ENCODE measurements around the gene SLC44A5.
"Not testable (repeated sequence)": the region's sequence is repeated elsewhere in the genome, so short reads cannot be mapped to it uniquely, and the experiment has no call there.

SLC44A5 gene

GRCh38 chr1:75375476-75376447, 235.2 kb downstream of the SLC44A5 start:
- DNase-seq (ENCODE audit: low spot score in 2 of 2); H3K27me3 Mint-ChIP-seq; H3K36me3 Mint-ChIP-seq; H3K27ac Mint-ChIP-seq; H3K4me3 Mint-ChIP-seq; H3K9me3 Mint-ChIP-seq; H3K4me1 Mint-ChIP-seq; ATAC-seq (ENCODE audit: low read depth): not testable (repeated sequence)

GRCh38 chr1:75373542-75374159, 237.3 kb downstream of the SLC44A5 start:
- Mint-ChIP-seq H3K36me3 (no peaks in the 10 kb centered on the region), H3K27me3 (peaks cover 1% of the 10 kb centered on the region), H3K4me3 (no peak overlapping the region), H3K9me3 (no peaks in the 10 kb centered on the region), H3K27ac (no peak overlapping the region), H3K4me1 (no peaks in the 10 kb centered on the region)
- DNase-seq (ENCODE audit: low spot score in 2 of 2) (no peak), ATAC-seq (ENCODE audit: low read depth) (no peak)

GRCh38 chr1:75366595-75366994, 244.3 kb downstream of the SLC44A5 start:
- H3K27ac Mint-ChIP-seq, result no peak overlapping the region
- H3K9me3 Mint-ChIP-seq, result peaks cover 5% of the 10 kb centered on the region
- ATAC-seq (ENCODE audit: low read depth) (no peak), DNase-seq (ENCODE audit: low spot score in 2 of 2) (no peak)
- no peaks in the 10 kb centered on the region for H3K4me1 Mint-ChIP-seq
- no peaks in the 10 kb centered on the region for H3K27me3 Mint-ChIP-seq
- H3K4me3 Mint-ChIP-seq, result no peak overlapping the region
- no peaks in the 10 kb centered on the region for H3K36me3 Mint-ChIP-seq

- Mint-ChIP-seq H3K4me1 (peaks cover 2% of the 10 kb centered on the region), H3K9me3 (peaks cover 4% of the 10 kb centered on the region), H3K27ac (no peak overlapping the region), H3K36me3 (no peaks in the 10 kb centered on the region), H3K4me3 (no peak overlapping the region), H3K27me3 (no peaks in the 10 kb centered on the region)
- ATAC-seq (ENCODE audit: low read depth), result no peak
- no peak for DNase-seq (ENCODE audit: low spot score in 2 of 2)
These were observed 249.7 kb downstream of the SLC44A5 start for GRCh38 chr1:75361260-75361659.

GRCh38 chr1:75354267-75354666, 256.6 kb downstream of the SLC44A5 start:
- not testable (repeated sequence) for H3K27me3 Mint-ChIP-seq, H3K27ac Mint-ChIP-seq

GRCh38 chr1:75353051-75353450, 257.9 kb downstream of the SLC44A5 start:
- no peak for DNase-seq (ENCODE audit: low spot score in 2 of 2)
- H3K4me3 Mint-ChIP-seq, result no peak overlapping the region
- no peak overlapping the region for H3K27ac Mint-ChIP-seq
- ATAC-seq (ENCODE audit: low read depth), result no peak
- H3K27me3 Mint-ChIP-seq, result no peaks in the 10 kb centered on the region
- peaks cover 2% of the 10 kb centered on the region for H3K36me3 Mint-ChIP-seq
- peaks cover 2% of the 10 kb centered on the region for H3K4me1 Mint-ChIP-seq
- H3K9me3 Mint-ChIP-seq, result peaks cover 3% of the 10 kb centered on the region

More at GRCh38 chr1:75354267-75354666, 256.6 kb downstream of the SLC44A5 start:
- not testable (repeated sequence) for H3K4me1 Mint-ChIP-seq; H3K9me3 Mint-ChIP-seq; H3K36me3 Mint-ChIP-seq; DNase-seq (ENCODE audit: low spot score in 2 of 2); ATAC-seq (ENCODE audit: low read depth); H3K4me3 Mint-ChIP-seq

GRCh38 chr1:75345538-75346292, 265.2 kb downstream of the SLC44A5 start:
- peaks cover 8% of the 10 kb centered on the region for H3K4me1 Mint-ChIP-seq
- no peak for ATAC-seq (ENCODE audit: low read depth)
- H3K27me3 Mint-ChIP-seq, result no peaks in the 10 kb centered on the region
- no peak overlapping the region for H3K27ac Mint-ChIP-seq
- no peak for DNase-seq (ENCODE audit: low spot score in 2 of 2)
- H3K9me3 Mint-ChIP-seq, result peaks cover 6% of the 10 kb centered on the region
- no peak overlapping the region for H3K4me3 Mint-ChIP-seq
- H3K36me3 Mint-ChIP-seq, result peaks cover 2% of the 10 kb centered on the region

- no peak for DNase-seq (ENCODE audit: low spot score in 2 of 2)
- Mint-ChIP-seq H3K9me3 (peaks cover 2% of the 10 kb centered on the region), H3K4me1 (peaks cover 26% of the 10 kb centered on the region), H3K4me3 (no peak overlapping the region), H3K36me3 (no peaks in the 10 kb centered on the region), H3K27me3 (no peaks in the 10 kb centered on the region), H3K27ac (no peak overlapping the region)
- ATAC-seq (ENCODE audit: low read depth), result no peak
These were observed 268.1 kb downstream of the SLC44A5 start for GRCh38 chr1:75342786-75343185.

- Mint-ChIP-seq H3K27ac (no peak overlapping the region), H3K4me1 (peaks cover 28% of the 10 kb centered on the region), H3K27me3 (no peaks in the 10 kb centered on the region), H3K36me3 (no peaks in the 10 kb centered on the region), H3K9me3 (no peaks in the 10 kb centered on the region), H3K4me3 (no peak overlapping the region)
- DNase-seq (ENCODE audit: low spot score in 2 of 2) (peak in 1 of 2 donors; percentile 1), ATAC-seq (ENCODE audit: low read depth) (peak; percentile 74)
These were observed 269.4 kb downstream of the SLC44A5 start for GRCh38 chr1:75341537-75341936.

GRCh38 chr1:75338616-75339483, 272.1 kb downstream of the SLC44A5 start:
- H3K4me1 Mint-ChIP-seq, result peaks cover 31% of the 10 kb centered on the region
- peak in 1 of 2 donors; percentile 7 for DNase-seq (ENCODE audit: low spot score in 2 of 2)
- no peaks in the 10 kb centered on the region for H3K27me3 Mint-ChIP-seq
- no peaks in the 10 kb centered on the region for H3K36me3 Mint-ChIP-seq
- peak; percentile 78 for ATAC-seq (ENCODE audit: low read depth)
- H3K27ac Mint-ChIP-seq, result peak overlapping the region; percentile 73
- no peaks in the 10 kb centered on the region for H3K9me3 Mint-ChIP-seq
- no peak overlapping the region for H3K4me3 Mint-ChIP-seq

GRCh38 chr1:75334876-75335389, 276.0 kb downstream of the SLC44A5 start:
- peaks cover 17% of the 10 kb centered on the region for H3K4me1 Mint-ChIP-seq
- no peak overlapping the region for H3K27ac Mint-ChIP-seq
- H3K9me3 Mint-ChIP-seq, result no peaks in the 10 kb centered on the region
- no peak for DNase-seq (ENCODE audit: low spot score in 2 of 2)
- no peak for ATAC-seq (ENCODE audit: low read depth)
- H3K27me3 Mint-ChIP-seq, result no peaks in the 10 kb centered on the region
- H3K36me3 Mint-ChIP-seq, result no peaks in the 10 kb centered on the region
- no peak overlapping the region for H3K4me3 Mint-ChIP-seq

GRCh38 chr1:75330624-75331023, 280.3 kb downstream of the SLC44A5 start:
- Mint-ChIP-seq H3K4me3 (no peak overlapping the region), H3K27ac (no peak overlapping the region), H3K9me3 (no peaks in the 10 kb centered on the region), H3K4me1 (no peaks in the 10 kb centered on the region), H3K36me3 (no peaks in the 10 kb centered on the region), H3K27me3 (no peaks in the 10 kb centered on the region)
- DNase-seq (ENCODE audit: low spot score in 2 of 2) (no peak), ATAC-seq (ENCODE audit: low read depth) (no peak)

- no peaks in the 10 kb centered on the region for H3K9me3 Mint-ChIP-seq
- no peak overlapping the region for H3K4me3 Mint-ChIP-seq
- H3K27me3 Mint-ChIP-seq, result no peaks in the 10 kb centered on the region
- ATAC-seq (ENCODE audit: low read depth) (no peak), DNase-seq (ENCODE audit: low spot score in 2 of 2) (no peak)
- no peak overlapping the region for H3K27ac Mint-ChIP-seq
- no peaks in the 10 kb centered on the region for H3K36me3 Mint-ChIP-seq
- no peaks in the 10 kb centered on the region for H3K4me1 Mint-ChIP-seq
These were observed 282.2 kb downstream of the SLC44A5 start for GRCh38 chr1:75328691-75329090.

Data from memory B cell (primary cell).